GM23338 (cell line): Measurements from ENCODE around the gene GNL2. TPM values are rescaled to one million over a fixed set of nuclear protein-coding genes. Genes with fewer than 3 reads are reported as not detected.

Experiments used
- ATAC-seq: fragments of 200-7000 bp; cut with Tn5 transposase; 3 replicates; pipeline ENCODE4 v1.9.1; 2020
- DNase-seq: peaks from one replicate; pipeline ENCODE4 v3.0.0-alpha.2; 2015; ENCODE audit warnings: low spot score
- H2AFZ ChIP-seq: fragments of 200-600 bp; sonication (generic); 2 replicates; pipeline ENCODE4 v1.8.0; 2016; ENCODE audit warnings: antibody characterized with exemption, mild to moderate bottlenecking, moderate library complexity
- H3F3A ChIP-seq: fragments of 200-600 bp; sonication (generic); replicated peaks from 2 replicates; pipeline ENCODE4 v1.8.0; 2017; ENCODE audit warnings: antibody characterized with exemption, mixed run types, low read depth
- H3K27ac ChIP-seq: fragments of 200-600 bp; sonication (generic); 2 replicates; pipeline ENCODE4 v1.6.1; 2016; ENCODE audit warnings: low read depth
- H3K27me3 ChIP-seq: fragments of 200-600 bp; sonication (generic); 2 replicates; pipeline ENCODE4 v1.8.0; 2016; ENCODE audit warnings: mild to moderate bottlenecking, mixed run types, moderate library complexity; ENCODE audit not compliant: insufficient read depth
- H3K36me3 ChIP-seq: fragments of 200-600 bp; sonication (generic); 2 replicates; pipeline ENCODE4 v1.8.0; 2016; ENCODE audit warnings: mild to moderate bottlenecking; ENCODE audit not compliant: insufficient read depth
- H3K4me1 ChIP-seq: fragments of 200-600 bp; sonication (generic); 2 replicates; pipeline ENCODE4 v1.8.0; 2016; ENCODE audit warnings: mild to moderate bottlenecking, moderate library complexity; ENCODE audit not compliant: insufficient read depth
- H3K4me2 ChIP-seq: fragments of 200-600 bp; sonication (generic); 2 replicates; pipeline ENCODE4 v1.7.1; 2017; ENCODE audit warnings: mixed run types
- H3K4me3 ChIP-seq: fragments of 200-600 bp; sonication (generic); 2 replicates; pipeline ENCODE4 v1.6.1; 2016; ENCODE audit warnings: mixed run types
- H3K79me2 ChIP-seq: fragments of 200-600 bp; sonication (generic); replicated peaks from 2 replicates; pipeline ENCODE4 v1.8.0; 2017; ENCODE audit warnings: mild to moderate bottlenecking; ENCODE audit not compliant: insufficient read depth
- H3K9me2 ChIP-seq: fragments of 200-600 bp; sonication (generic); 2 replicates; pipeline ENCODE4 v1.8.0; 2017; ENCODE audit not compliant: insufficient read depth
- H4K20me1 ChIP-seq: fragments of 200-600 bp; sonication (generic); replicated peaks from 2 replicates; pipeline ENCODE4 v1.8.0; 2017; ENCODE audit warnings: mild to moderate bottlenecking; ENCODE audit not compliant: insufficient read depth
- H3K27ac Mint-ChIP-seq: 2 replicates; pipeline ENCODE4 v1.8.0; 2020; ENCODE audit warnings: inconsistent platforms, mild to moderate bottlenecking, moderate library complexity, mixed read lengths
- H3K27me3 Mint-ChIP-seq: 3 replicates; pipeline ENCODE4 v1.8.0; 2022; ENCODE audit warnings: low read depth, mild to moderate bottlenecking, moderate library complexity, mixed read lengths, inconsistent platforms; ENCODE audit not compliant: insufficient read depth, poor library complexity
- H3K36me3 Mint-ChIP-seq: 3 replicates; pipeline ENCODE4 v1.8.0; 2021; ENCODE audit warnings: low read depth, mild to moderate bottlenecking, inconsistent platforms, moderate library complexity, mixed read lengths
- H3K4me1 Mint-ChIP-seq: 3 replicates; pipeline ENCODE4 v1.8.0; 2020; ENCODE audit warnings: mild to moderate bottlenecking, inconsistent platforms, mixed read lengths
- H3K4me3 Mint-ChIP-seq: 3 replicates; pipeline ENCODE4 v1.8.0; 2021; ENCODE audit warnings: moderate library complexity, mild to moderate bottlenecking, inconsistent platforms, mixed read lengths
- H3K9me3 Mint-ChIP-seq: 3 replicates; pipeline ENCODE4 v1.8.0; 2020; ENCODE audit warnings: moderate library complexity, mild to moderate bottlenecking, inconsistent platforms, mixed read lengths
- CREB1 ChIP-seq: fragments of 250-450 bp; sonication (Bioruptor Pico); IDR thresholded peaks from 2 replicates; pipeline ENCODE4 v1.5.0; 2020; ENCODE audit warnings: low read depth, mild to moderate bottlenecking, moderate library complexity
- CTCF ChIP-seq, 2 experiments: fragments of 200-600 bp in 1 of 2; sonication (generic) in 1 of 2; conservative IDR thresholded peaks; 2 replicates each; pipeline versions ENCODE4 v1.5.1 to v1.6.1; 2016 to 2017; ENCODE audit warnings: antibody characterized with exemption in 2 of 2, low read depth in 2 of 2, mild to moderate bottlenecking in 2 of 2, moderate library complexity in 1 of 2
- ETS1 ChIP-seq: IDR thresholded peaks from 2 replicates; pipeline ENCODE4 v1.6.1; 2016; ENCODE audit warnings: antibody characterized with exemption
- EZH2 ChIP-seq: fragments of 200-600 bp; sonication (generic); IDR thresholded peaks from one replicate; pipeline ENCODE4 v1.8.0; 2017; ENCODE audit warnings: antibody characterized with exemption, mild to moderate bottlenecking, low read depth; ENCODE audit not compliant: unreplicated experiment
- EZH2phosphoT487 ChIP-seq: fragments of 200-600 bp; sonication (generic); IDR thresholded peaks from one replicate; pipeline ENCODE4 v1.8.1; 2018; ENCODE audit warnings: antibody characterized with exemption; ENCODE audit not compliant: unreplicated experiment
- JUNB ChIP-seq: IDR thresholded peaks from one replicate; pipeline ENCODE4 v1.6.1; 2016; ENCODE audit warnings: antibody characterized with exemption; ENCODE audit not compliant: unreplicated experiment
- NANOG ChIP-seq: IDR thresholded peaks from 2 replicates; pipeline ENCODE4 v1.6.1; 2016; ENCODE audit warnings: antibody characterized with exemption, borderline replicate concordance
- POLR2AphosphoS5 ChIP-seq: IDR thresholded peaks from 2 replicates; pipeline ENCODE4 v1.6.1; 2016; ENCODE audit warnings: antibody characterized with exemption, low read depth
- REST ChIP-seq: IDR thresholded peaks from one replicate; pipeline ENCODE4 v1.6.1; 2018; ENCODE audit warnings: antibody characterized with exemption; ENCODE audit not compliant: unreplicated experiment
- STAT1 ChIP-seq: IDR thresholded peaks from one replicate; pipeline ENCODE4 v1.6.1; 2016; ENCODE audit warnings: antibody characterized with exemption; ENCODE audit not compliant: unreplicated experiment
- ZNF114 ChIP-seq: fragments of 250-450 bp; sonication (Bioruptor Pico); IDR thresholded peaks from 2 replicates; pipeline ENCODE4 v1.5.0; 2020; ENCODE audit warnings: mild to moderate bottlenecking, moderate library complexity
- ZNF331 ChIP-seq: fragments of 250-450 bp; sonication (Bioruptor Pico); IDR thresholded peaks from 2 replicates; pipeline ENCODE4 v1.5.0; 2020; ENCODE audit warnings: low read depth, mild to moderate bottlenecking, moderate library complexity
- ZNF462 ChIP-seq: fragments of 250-450 bp; sonication (Bioruptor Pico); IDR thresholded peaks from 2 replicates; pipeline ENCODE4 v1.5.0; 2020; ENCODE audit warnings: mild to moderate bottlenecking, moderate library complexity
- polyA plus RNA-seq: library from polyadenylated mRNA; unstranded; fragments of >200 nt; fragmentation: Nextera tagmentation; extraction: Ambion mirVana; gene quantifications from 2 replicates; pipeline ENCODE4 v1.2.1, GENCODE V29; 2016
- total RNA-seq: library from RNA; depleted of rRNA; stranded (reverse); fragments of >200 nt; shearing (Covaris generic); gene quantifications from 2 replicates; pipeline ENCODE4 v1.2.3, GENCODE V29; 2014

The GNL2 gene
- total and polyA plus RNA-seq, 2 experiments from 2014 or later: 78.4 to 121 TPM

- Histone ChIP-seq H3K9me2 (no peaks in the 10 kb centered on the region), H2AFZ (no peak overlapping the region), H3K4me2 (no peak overlapping the region), H3K27ac (no peak overlapping the region), H3K4me3 (no peak overlapping the region), H3K27me3 (no peaks in the 10 kb centered on the region), H3K4me1 (no peaks in the 10 kb centered on the region; the same call in 1 of the 2 replicates), H4K20me1 (peaks cover 70% of the 10 kb centered on the region), H3K79me2 (peaks cover 59% of the 10 kb centered on the region), H3K36me3 (peaks cover 83% of the 10 kb centered on the region), H3F3A (no peaks in the 10 kb centered on the region; the same call in 1 of the 2 replicates)
- H3K27ac Mint-ChIP-seq: no peak overlapping the region
- H3K4me3 Mint-ChIP-seq: no peak overlapping the region
- H3K27me3 Mint-ChIP-seq: peaks cover 4% of the 10 kb centered on the region
- H3K9me3 Mint-ChIP-seq: no peaks in the 10 kb centered on the region
- H3K4me1 Mint-ChIP-seq: no peaks in the 10 kb centered on the region
- ATAC-seq: no peak
- DNase-seq: no peak
- H3K36me3 Mint-ChIP-seq: peaks cover 77% of the 10 kb centered on the region
- TF ChIP-seq ZNF331 (CRISPR knock-in tag) (no peak), CREB1 (CRISPR knock-in tag) (no peak), EZH2 (no peak), CTCF (conservative IDR thresholded peaks at IDR 0.05; ENCODE audit: low read depth in 2 of 2) (no peak), ETS1 (no peak), STAT1 (no peak), EZH2phosphoT487 (no peak), ZNF462 (CRISPR knock-in tag) (no peak), REST (no peak), JUNB (no peak), POLR2AphosphoS5 (no peak), NANOG (no peak), ZNF114 (CRISPR knock-in tag) (no peak)
These were observed 6.8 kb downstream of the GNL2 start for GRCh38 chr1:37588939-37589338.
